ENCODE measurements around the gene AFP.

- no peak for TF ChIP-seq EZH2 (IDR thresholded peaks at IDR 0.05; ENCODE audit: borderline replicate concordance, low read depth, low read length, poor library complexity, severe bottlenecking)
- TF ChIP-seq CTCF (conservative IDR thresholded peaks at IDR 0.05; ENCODE audit: low read depth, low read length), result no peak
Observed at GRCh38 chr4:73458184-73459047, 22.4 kb downstream of the AFP start.

Data from A673 (cell line).